ENCODE results near the gene KAZN. TPM values are rescaled to one million over a fixed set of nuclear protein-coding genes. Genes with fewer than 3 reads are reported as not detected.

KAZN gene
- total RNA-seq, 2 donors from 2014 or later: 3.4 to 12.2 TPM

DNA sequence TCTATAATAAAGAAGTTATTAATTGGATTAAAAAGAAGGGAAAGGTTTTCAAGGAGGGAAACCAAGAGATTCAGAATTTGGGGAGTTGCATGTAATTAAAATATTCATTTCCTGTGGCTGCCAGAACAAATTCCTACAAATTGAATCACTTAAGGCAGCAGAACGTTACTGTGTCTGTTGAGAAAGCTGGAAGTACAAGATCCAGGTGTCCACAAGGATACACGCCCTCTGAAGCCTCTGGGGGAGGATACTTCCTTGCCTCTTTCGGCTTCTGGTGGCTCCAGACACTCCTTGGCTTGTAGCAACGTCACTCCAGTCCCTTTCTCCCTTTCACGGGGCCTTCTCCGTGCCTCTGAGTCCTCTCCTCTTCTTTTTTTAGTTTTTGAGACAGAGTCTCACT is 67.9 kb downstream of the KAZN start:
- intact Hi-C loops (cut with DNase I): no loop called here
- DNase-seq (no peak), ATAC-seq (no peak)
- no peak for TF ChIP-seq POLR2A (IDR thresholded peaks at IDR 0.05)
- TF ChIP-seq, protein P1, sequence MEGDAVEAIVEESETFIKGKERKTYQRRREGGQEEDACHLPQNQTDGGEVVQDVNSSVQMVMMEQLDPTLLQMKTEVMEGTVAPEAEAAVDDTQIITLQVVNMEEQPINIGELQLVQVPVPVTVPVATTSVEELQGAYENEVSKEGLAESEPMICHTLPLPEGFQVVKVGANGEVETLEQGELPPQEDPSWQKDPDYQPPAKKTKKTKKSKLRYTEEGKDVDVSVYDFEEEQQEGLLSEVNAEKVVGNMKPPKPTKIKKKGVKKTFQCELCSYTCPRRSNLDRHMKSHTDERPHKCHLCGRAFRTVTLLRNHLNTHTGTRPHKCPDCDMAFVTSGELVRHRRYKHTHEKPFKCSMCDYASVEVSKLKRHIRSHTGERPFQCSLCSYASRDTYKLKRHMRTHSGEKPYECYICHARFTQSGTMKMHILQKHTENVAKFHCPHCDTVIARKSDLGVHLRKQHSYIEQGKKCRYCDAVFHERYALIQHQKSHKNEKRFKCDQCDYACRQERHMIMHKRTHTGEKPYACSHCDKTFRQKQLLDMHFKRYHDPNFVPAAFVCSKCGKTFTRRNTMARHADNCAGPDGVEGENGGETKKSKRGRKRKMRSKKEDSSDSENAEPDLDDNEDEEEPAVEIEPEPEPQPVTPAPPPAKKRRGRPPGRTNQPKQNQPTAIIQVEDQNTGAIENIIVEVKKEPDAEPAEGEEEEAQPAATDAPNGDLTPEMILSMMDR (IDR thresholded peaks at IDR 0.05): no peak
- 48 to 65% methylated on average over 6 of the region's 6 CpGs for WGBS, 2 donors
- Histone ChIP-seq H3K4me1 (no peaks in the 10 kb centered on the region), H3K4me3 (no peak overlapping the region), H3K27me3 (peaks cover 0 to 4% of the 10 kb centered on the region in 2 donors), H3K9me3 (no peaks in the 10 kb centered on the region), H3K27ac (no peak overlapping the region), H3K36me3 (replicated peaks in 1 of 2; ENCODE audit: insufficient read depth in 1 of 2, low read depth in 2 of 2) (no peaks in the 10 kb centered on the region)

DNA sequence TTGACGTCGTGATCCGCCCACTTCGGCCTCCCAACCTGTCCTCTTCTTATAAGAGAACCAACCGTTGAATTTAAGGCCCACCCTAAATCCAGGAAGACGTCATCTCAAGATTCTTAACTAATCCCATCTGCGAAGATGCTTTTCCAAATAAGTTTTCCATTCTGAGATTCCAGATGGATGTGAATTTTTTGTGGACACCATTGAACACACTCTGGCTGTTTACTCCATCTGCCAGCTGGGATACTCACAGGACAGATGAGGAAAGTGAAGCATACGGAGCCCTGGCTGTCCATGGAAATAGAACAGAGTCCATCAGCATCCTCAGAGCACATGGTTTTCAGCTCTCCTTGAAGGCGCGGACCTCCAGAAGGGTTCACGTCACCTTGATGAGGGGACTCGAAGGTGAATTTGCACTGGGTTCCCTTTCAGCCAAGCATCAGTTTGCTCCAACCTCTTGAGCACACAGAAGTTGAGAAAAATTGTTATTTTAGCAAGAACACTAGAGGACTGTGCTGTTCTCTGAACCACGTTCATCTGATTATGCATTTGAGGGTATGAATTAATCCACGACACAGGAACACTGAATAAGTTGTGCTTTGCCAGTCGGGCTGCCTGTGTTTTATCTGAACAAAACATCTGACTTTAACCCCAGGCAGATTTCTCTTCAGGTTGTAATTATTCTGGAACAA is 68.6 kb downstream of the KAZN start:
- Histone ChIP-seq H3K36me3 (replicated peaks in 1 of 2; ENCODE audit: insufficient read depth in 1 of 2, low read depth in 2 of 2) (no peaks in the 10 kb centered on the region), H3K9me3 (no peaks in the 10 kb centered on the region), H3K27me3 (peaks cover 0 to 4% of the 10 kb centered on the region in 2 donors), H3K27ac (no peak overlapping the region), H3K4me1 (no peaks in the 10 kb centered on the region), H3K4me3 (no peak overlapping the region)
- no peak for TF ChIP-seq POLR2A (IDR thresholded peaks at IDR 0.05)
- TF ChIP-seq, protein P1 (IDR thresholded peaks at IDR 0.05): no peak
- intact Hi-C loops (cut with DNase I): no loop called here
- WGBS, 2 donors: 74 to 79% methylated on average over 15 of the region's 15 CpGs
- ATAC-seq (no peak), DNase-seq (no peak)

DNA sequence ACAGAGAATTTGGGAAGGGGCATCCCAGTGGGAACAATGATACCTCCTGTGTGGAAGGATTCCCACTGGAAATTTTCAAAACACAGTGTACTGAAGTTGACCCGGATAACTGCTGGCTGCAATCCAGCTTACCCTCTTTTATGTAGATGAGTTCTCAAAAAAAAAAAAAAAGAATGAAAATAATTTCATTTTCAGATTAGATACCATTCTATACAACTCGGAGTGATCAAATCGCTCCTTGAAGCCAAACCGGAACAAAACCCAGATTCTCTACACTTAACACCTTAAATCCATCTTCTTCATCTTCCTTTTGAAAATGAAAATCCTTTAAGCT is 69.1 kb downstream of the KAZN start:
- no peaks in the 10 kb centered on the region for H3K36me3 ChIP-seq (replicated peaks in 1 of 2; ENCODE audit: insufficient read depth in 1 of 2, low read depth in 2 of 2)
- no peaks in the 10 kb centered on the region for H3K4me1 ChIP-seq
- 62 to 64% methylated on average over 4 of the region's 4 CpGs for WGBS, 2 donors

DNA sequence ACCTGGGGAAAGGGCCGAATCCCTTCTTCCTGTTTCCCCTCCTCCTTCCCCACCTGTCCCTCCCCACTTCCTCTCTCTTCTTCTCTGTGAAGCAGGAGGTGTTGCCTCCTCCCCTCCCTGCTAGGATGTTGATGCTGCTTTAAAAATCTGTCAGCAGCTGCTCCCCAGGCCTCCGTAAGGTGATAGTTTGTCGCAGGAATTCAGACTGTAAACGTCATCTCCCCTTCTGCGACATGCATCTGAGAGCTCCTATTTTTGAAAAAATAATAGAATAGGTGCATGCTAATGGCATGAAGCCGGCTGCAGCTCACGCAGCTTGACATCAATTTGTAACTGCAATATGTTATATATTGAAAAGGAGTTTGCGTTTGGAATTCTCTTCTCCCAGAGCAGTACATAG is 70.1 kb downstream of the KAZN start:
- WGBS, 2 donors: 59 to 61% methylated on average over 8 of the region's 8 CpGs
- Histone ChIP-seq H3K9me3 (no peaks in the 10 kb centered on the region), H3K27ac (no peak overlapping the region), H3K4me3 (no peak overlapping the region), H3K36me3 (replicated peaks in 1 of 2; ENCODE audit: insufficient read depth in 1 of 2, low read depth in 2 of 2) (no peaks in the 10 kb centered on the region), H3K27me3 (peaks cover 0 to 4% of the 10 kb centered on the region in 2 donors), H3K4me1 (no peaks in the 10 kb centered on the region)
- TF ChIP-seq POLR2A (IDR thresholded peaks at IDR 0.05): no peak
- TF ChIP-seq, protein P1 (IDR thresholded peaks at IDR 0.05): no peak
- ATAC-seq (no peak), DNase-seq (no peak)
- intact Hi-C loops (cut with DNase I): no loop called here

More for the DNA sequence above, 69.1 kb downstream of the KAZN start:
- no peak for DNase-seq
- no peak overlapping the region for H3K4me3 ChIP-seq
- ATAC-seq: no peak
- H3K9me3 ChIP-seq: no peaks in the 10 kb centered on the region
- no peak for TF ChIP-seq POLR2A (IDR thresholded peaks at IDR 0.05)
- TF ChIP-seq, protein P1 (IDR thresholded peaks at IDR 0.05): no peak
- intact Hi-C loops (cut with DNase I): no loop called here
- peaks cover 0 to 4% of the 10 kb centered on the region in 2 donors for H3K27me3 ChIP-seq
- H3K27ac ChIP-seq: no peak overlapping the region

DNA sequence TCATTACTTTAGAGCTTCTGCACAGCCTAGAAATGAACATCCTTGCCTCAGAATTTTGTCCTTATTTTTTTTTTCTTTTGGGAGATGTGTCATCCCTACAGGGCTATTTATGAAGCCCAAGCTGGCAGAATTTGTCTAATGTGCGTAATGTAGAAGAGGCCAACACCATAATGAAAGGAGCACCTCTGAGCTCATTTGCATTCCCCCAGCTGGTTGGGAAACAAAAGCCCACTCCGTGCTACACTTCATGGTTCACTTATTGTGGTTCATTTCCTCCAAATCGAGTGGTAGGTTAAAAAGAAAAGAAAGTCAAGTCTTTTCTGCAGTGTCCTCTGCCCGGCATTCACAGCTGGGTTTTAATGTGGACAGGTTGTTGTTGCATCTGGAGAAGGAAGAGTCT is 73.5 kb downstream of the KAZN start:
- Histone ChIP-seq H3K4me1 (no peaks in the 10 kb centered on the region), H3K36me3 (replicated peaks in 1 of 2; ENCODE audit: insufficient read depth in 1 of 2, low read depth in 2 of 2) (no peaks in the 10 kb centered on the region), H3K27me3 (no peaks in the 10 kb centered on the region), H3K9me3 (peaks cover 0 to 3% (median 0%) of the 10 kb centered on the region in 3 donors), H3K27ac (no peak overlapping the region), H3K4me3 (no peak overlapping the region)
- 55 to 72% methylated on average over 4 of the region's 4 CpGs for WGBS, 2 donors
- DNase-seq: no peak
- intact Hi-C loops (cut with DNase I): no loop called here
- ATAC-seq: no peak
- no peak for TF ChIP-seq POLR2A (IDR thresholded peaks at IDR 0.05)
- TF ChIP-seq, protein P1 (IDR thresholded peaks at IDR 0.05): no peak

Data from body of pancreas (tissue), 4 donors.